Esophagus muscularis mucosa (tissue), 4 donors: Measurements from ENCODE around the gene LRP8. TPM values are rescaled to one million over a fixed set of nuclear protein-coding genes. Genes with fewer than 3 reads are reported as not detected.

Source experiments
- DNase-seq: peaks from one replicate; pipeline ENCODE4 v3.0.0-alpha.2; 2017; ENCODE audit errors: extremely low spot score
- H3K27ac ChIP-seq, 4 donors: fragments of 200-600 bp; sonication (generic); replicated peaks in 1 of 4; 1 replicate in 3 of 4; 2 replicates in 1 of 4; pipeline ENCODE4 v1.5.1; 2016 to 2019; ENCODE audit warnings: mild to moderate bottlenecking in 1 of 4
- H3K27me3 ChIP-seq, 4 donors: fragments of 200-600 bp; sonication (generic); one replicate each; pipeline versions ENCODE4 v1.5.1 to v1.6.0; 2016 to 2019
- H3K36me3 ChIP-seq, 4 donors: fragments of 200-600 bp; sonication (generic); one replicate each; pipeline ENCODE4 v1.5.1; 2016 to 2019
- H3K4me1 ChIP-seq, 4 donors: fragments of 200-600 bp; sonication (generic); one replicate each; pipeline ENCODE4 v1.5.1; 2016 to 2019
- H3K4me3 ChIP-seq, 4 donors: fragments of 200-600 bp; sonication (generic); 1 replicate in 2 of 4; 2 replicates in 2 of 4; pipeline ENCODE4 v1.5.1; 2016 to 2019; ENCODE audit warnings: mild to moderate bottlenecking in 4 of 4, moderate library complexity in 1 of 4
- H3K9me3 ChIP-seq, 4 donors: fragments of 200-600 bp; sonication (generic); 1 replicate in 3 of 4; 2 replicates in 1 of 4; pipeline ENCODE4 v1.5.1; 2016 to 2019
- CTCF ChIP-seq, 3 experiments: fragments of 200-600 bp in 2 of 3; fragments of 450-650 bp in 1 of 3; sonication (generic) in 2 of 3; IDR thresholded peaks; one replicate each; pipeline ENCODE4 v1.5.1; 2017 to 2019; ENCODE audit warnings: antibody characterized with exemption in 3 of 3, mild to moderate bottlenecking in 2 of 3, moderate library complexity in 1 of 3
- EP300 ChIP-seq: sonication (generic); formaldehyde crosslinking; IDR thresholded peaks from one replicate; pipeline ENCODE4 v1.6.1; 2017; ENCODE audit warnings: antibody characterized with exemption
- POLR2A ChIP-seq: fragments of 450-650 bp; IDR thresholded peaks from one replicate; pipeline ENCODE4 v1.6.1; 2017; ENCODE audit warnings: antibody characterized with exemption, moderate library complexity, mild to moderate bottlenecking, low read depth
- POLR2AphosphoS5 ChIP-seq, 2 donors: sonication (generic); formaldehyde crosslinking; IDR thresholded peaks; one replicate each; pipeline ENCODE4 v1.6.1; 2017; ENCODE audit warnings: antibody characterized with exemption in 2 of 2
- WGBS: methylation state at CpG from one replicate; pipeline ENCODE4 v1.1.5; 2018; 5-methylcytosine and 5-hydroxymethylcytosine counted together
- intact Hi-C: fragments of 100-400 bp; cut with DNase I; formaldehyde crosslinking; loops from one replicate; pipeline ENCODE4 v1.15.1; 2023
- total RNA-seq, 4 donors: library from RNA; depleted of rRNA; stranded (reverse); fragments of >200 nt; gene quantifications; one replicate each; pipeline versions ENCODE4 v1.1.0 to v1.2.1, GENCODE V29; 2016

The LRP8 gene
- total RNA-seq, 4 donors from 2014 or later, result 0.83 to 6.0 (median 1.9) TPM

- Histone ChIP-seq H3K9me3 (no peaks in the 10 kb centered on the region), H3K27me3 (no peaks in the 10 kb centered on the region), H3K36me3 (no peaks in the 10 kb centered on the region), H3K4me1 (no peaks in the 10 kb centered on the region), H3K27ac (no peak overlapping the region), H3K4me3 (no peak overlapping the region)
- no peak for DNase-seq
- intact Hi-C loops, result no loop called here
- WGBS, result 93% methylated on average over 4 of the region's 4 CpGs
- TF ChIP-seq CTCF (IDR thresholded peaks at IDR 0.05), result no peak
- no peak for TF ChIP-seq POLR2A
- TF ChIP-seq EP300, result no peak
- no peak for TF ChIP-seq POLR2AphosphoS5 (IDR thresholded peaks at IDR 0.05)
Observed at GRCh38 chr1:53265581-53265980, 62.3 kb downstream of the LRP8 start.

GRCh38 chr1:53264048-53264447, 63.8 kb downstream of the LRP8 start:
- TF ChIP-seq POLR2A, result no peak
- TF ChIP-seq EP300, result no peak
- no peak for TF ChIP-seq CTCF (IDR thresholded peaks at IDR 0.05)
- TF ChIP-seq POLR2AphosphoS5 (IDR thresholded peaks at IDR 0.05), result no peak
- H3K4me1 ChIP-seq, result no peaks in the 10 kb centered on the region
- WGBS, result 94% methylated on average over 11 of the region's 11 CpGs
- H3K36me3 ChIP-seq, result no peaks in the 10 kb centered on the region
- H3K9me3 ChIP-seq, result no peaks in the 10 kb centered on the region
- H3K4me3 ChIP-seq, result no peak overlapping the region
- no peak overlapping the region for H3K27ac ChIP-seq
- no peak for DNase-seq
- intact Hi-C loops, result no loop called here
- no peaks in the 10 kb centered on the region for H3K27me3 ChIP-seq

GRCh38 chr1:53262000-53262399, 65.9 kb downstream of the LRP8 start:
- Histone ChIP-seq H3K4me1 (no peaks in the 10 kb centered on the region), H3K4me3 (no peak overlapping the region), H3K27ac (no peak overlapping the region), H3K27me3 (no peaks in the 10 kb centered on the region), H3K9me3 (no peaks in the 10 kb centered on the region), H3K36me3 (no peaks in the 10 kb centered on the region)
- TF ChIP-seq POLR2AphosphoS5 (IDR thresholded peaks at IDR 0.05) (no peak), POLR2A (no peak), CTCF (IDR thresholded peaks at IDR 0.05) (no peak), EP300 (no peak)
- intact Hi-C loops, result no loop called here
- 92% methylated on average over 2 of the region's 3 CpGs for WGBS
- DNase-seq, result no peak

GRCh38 chr1:53260631-53261247, 67.1 kb downstream of the LRP8 start:
- no peak overlapping the region for H3K4me3 ChIP-seq
- no peak overlapping the region for H3K27ac ChIP-seq
- H3K36me3 ChIP-seq, result no peaks in the 10 kb centered on the region
- intact Hi-C loops, result no loop called here
- H3K27me3 ChIP-seq, result no peaks in the 10 kb centered on the region
- no peak for DNase-seq
- H3K4me1 ChIP-seq, result no peaks in the 10 kb centered on the region
- TF ChIP-seq POLR2AphosphoS5 (IDR thresholded peaks at IDR 0.05) (no peak), EP300 (no peak), CTCF (IDR thresholded peaks at IDR 0.05) (no peak), POLR2A (no peak)
- no peaks in the 10 kb centered on the region for H3K9me3 ChIP-seq
- 96% methylated on average over 4 of the region's 4 CpGs for WGBS

- Histone ChIP-seq H3K4me1 (no peaks in the 10 kb centered on the region), H3K27me3 (no peaks in the 10 kb centered on the region), H3K36me3 (no peaks in the 10 kb centered on the region), H3K9me3 (no peaks in the 10 kb centered on the region), H3K4me3 (no peak overlapping the region), H3K27ac (no peak overlapping the region)
- intact Hi-C loops, result no loop called here
- no peak for DNase-seq
- 98% methylated on average over 2 of the region's 2 CpGs for WGBS
- TF ChIP-seq EP300, result no peak
- TF ChIP-seq CTCF (IDR thresholded peaks at IDR 0.05), result no peak
- TF ChIP-seq POLR2A, result no peak
- no peak for TF ChIP-seq POLR2AphosphoS5 (IDR thresholded peaks at IDR 0.05)
Observed at GRCh38 chr1:53259932-53260331, 67.9 kb downstream of the LRP8 start.
